Prostate gland (tissue), 2 donors: Measurements from ENCODE around the gene SORBS1. TPM values are rescaled to one million over a fixed set of nuclear protein-coding genes. Genes with fewer than 3 reads are reported as not detected.

Source experiments
- DNase-seq: peaks from one replicate; pipeline ENCODE4 v3.0.0-alpha.2; 2019; ENCODE audit warnings: low spot score
- H3K27ac ChIP-seq, 2 donors: fragments of 200-600 bp; sonication (generic); 2 replicates each; pipeline ENCODE4 v1.5.1; 2017 to 2019
- H3K27me3 ChIP-seq: fragments of 200-600 bp; sonication (generic); replicated peaks from 2 replicates; pipeline ENCODE4 v1.5.1; 2019; ENCODE audit not compliant: insufficient read depth
- H3K36me3 ChIP-seq, 2 donors: fragments of 200-600 bp; sonication (generic); 1 replicate in 1 of 2; 2 replicates in 1 of 2; pipeline versions ENCODE4 v1.5.1 to v1.8.1; 2017 to 2019
- H3K4me1 ChIP-seq: fragments of 200-600 bp; sonication (generic); replicated peaks from 2 replicates; pipeline ENCODE4 v1.5.1; 2019
- H3K4me3 ChIP-seq, 2 donors: fragments of 200-600 bp; sonication (generic); 2 replicates each; pipeline ENCODE4 v1.5.1; 2017 to 2019
- H3K9me3 ChIP-seq: fragments of 200-600 bp; sonication (generic); 2 replicates; pipeline ENCODE4 v1.5.1; 2017
- CTCF ChIP-seq, 4 experiments: fragments of 200-600 bp in 2 of 4; fragments of 450-650 bp in 2 of 4; sonication (generic) in 2 of 4; IDR thresholded peaks; 1 replicate in 3 of 4; 2 replicates in 1 of 4; pipeline ENCODE4 v1.5.1; 2016 to 2019; ENCODE audit warnings: antibody characterized with exemption in 4 of 4, mild to moderate bottlenecking in 2 of 4, moderate library complexity in 2 of 4
- POLR2A ChIP-seq: fragments of 450-650 bp; IDR thresholded peaks from one replicate; pipeline ENCODE4 v1.6.1; 2016; ENCODE audit warnings: antibody characterized with exemption, mild to moderate bottlenecking
- POLR2AphosphoS5 ChIP-seq: sonication (generic); formaldehyde crosslinking; IDR thresholded peaks from one replicate; pipeline ENCODE4 v1.6.1; 2017; ENCODE audit warnings: antibody characterized with exemption
- WGBS: methylation state at CpG from one replicate; pipeline ENCODE4 v1.1.5; 2018; 5-methylcytosine and 5-hydroxymethylcytosine counted together
- intact Hi-C: fragments of 100-400 bp; cut with DNase I; formaldehyde crosslinking; loops from one replicate; pipeline ENCODE4 v1.14.2; 2022
- total RNA-seq, 2 donors: library from RNA; depleted of rRNA; stranded (reverse); fragments of >200 nt; gene quantifications; one replicate each; pipeline ENCODE4 v1.1.0, GENCODE V29; 2016

The SORBS1 gene
- total RNA-seq, 2 donors from 2014 or later = 84.6 to 189 TPM

DNA sequence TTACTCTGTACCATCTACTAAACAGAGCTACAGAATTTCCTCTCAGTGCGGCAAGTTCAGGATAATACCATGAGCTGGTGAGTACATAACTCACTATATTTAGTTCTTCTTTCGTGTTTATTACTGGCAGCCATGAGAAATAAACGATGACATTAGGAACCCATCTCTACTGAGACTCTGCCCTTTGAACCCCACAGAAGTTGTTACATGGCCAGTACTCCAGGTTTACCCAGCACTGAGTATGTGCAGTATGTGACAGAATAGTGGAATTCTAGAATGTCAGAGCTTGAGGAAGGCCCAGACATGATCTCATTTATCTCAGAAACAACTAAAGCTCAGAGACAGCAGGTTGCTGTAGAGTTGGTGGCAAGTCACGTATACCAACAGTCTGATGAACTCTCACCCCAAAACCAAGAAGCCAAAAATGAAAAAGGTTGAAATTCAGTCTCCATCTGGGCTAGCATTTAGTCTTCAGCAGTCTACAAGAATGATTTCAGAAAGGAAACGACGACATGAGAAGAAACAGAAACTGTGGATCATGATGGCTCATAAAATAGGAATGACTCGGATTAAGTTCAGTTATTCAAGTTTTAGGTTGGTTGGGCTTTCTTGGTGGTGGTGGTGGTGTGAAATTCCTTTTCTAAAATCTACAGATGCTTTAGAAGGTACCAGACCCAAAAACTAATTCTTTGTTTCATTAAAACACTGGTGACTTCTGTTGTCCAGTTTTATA, 78.5 kb downstream of the SORBS1 start:
- intact Hi-C loops = no loop called here
- TF ChIP-seq POLR2AphosphoS5 (no peak), POLR2A (no peak), CTCF (IDR thresholded peaks at IDR 0.05) (no peak)
- H3K36me3 ChIP-seq = no peaks in the 10 kb centered on the region
- DNase-seq = no peak
- H3K4me1 ChIP-seq = no peaks in the 10 kb centered on the region
- no peak overlapping the region for H3K4me3 ChIP-seq
- 89% methylated on average over 7 of the region's 7 CpGs for WGBS
- H3K27me3 ChIP-seq = no peaks in the 10 kb centered on the region
- peak overlapping the region in 1 of 2 donors; percentile 28 for H3K27ac ChIP-seq
- H3K9me3 ChIP-seq = no peaks in the 10 kb centered on the region

DNA sequence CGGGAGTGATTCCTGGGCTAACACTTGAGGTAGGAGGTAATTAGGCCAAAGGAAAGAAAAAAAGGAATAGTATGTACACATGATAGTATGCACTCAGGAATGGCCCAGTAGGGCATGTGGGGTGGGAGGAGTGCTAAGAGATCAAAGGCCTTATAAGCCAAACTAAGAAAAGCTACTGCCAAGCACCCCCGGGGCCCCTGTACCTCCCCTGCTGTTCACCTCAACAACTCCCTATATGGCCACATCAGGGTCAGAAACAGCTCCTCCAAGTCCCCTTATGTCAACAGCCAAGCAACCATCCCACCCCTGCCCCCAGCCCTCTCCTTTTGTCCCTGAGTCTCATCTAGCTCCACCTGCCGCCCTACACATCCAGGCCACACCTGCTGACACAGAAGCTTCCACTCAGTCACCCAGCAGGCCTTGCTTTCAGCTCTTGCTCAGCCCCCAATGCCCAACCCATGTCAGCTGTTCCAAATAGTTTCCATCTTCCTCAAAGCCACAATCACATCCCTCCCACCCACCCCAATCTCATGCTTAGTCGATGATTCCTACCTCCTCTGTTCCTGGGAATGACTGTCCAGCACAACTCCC, 80.2 kb downstream of the SORBS1 start:
- Histone ChIP-seq H3K4me3 (no peak overlapping the region), H3K9me3 (no peaks in the 10 kb centered on the region), H3K27me3 (no peaks in the 10 kb centered on the region), H3K36me3 (no peaks in the 10 kb centered on the region), H3K27ac (peak overlapping the region; percentile 64 to 79), H3K4me1 (no peaks in the 10 kb centered on the region)
- intact Hi-C loops = no loop called here
- no peak for TF ChIP-seq CTCF (IDR thresholded peaks at IDR 0.05)
- no peak for TF ChIP-seq POLR2A
- no peak for TF ChIP-seq POLR2AphosphoS5
- DNase-seq = no peak
- 64% methylated on average over 4 of the region's 4 CpGs for WGBS

- WGBS = 57% methylated on average over 11 of the region's 11 CpGs
- Histone ChIP-seq H3K27me3 (no peaks in the 10 kb centered on the region), H3K36me3 (no peaks in the 10 kb centered on the region), H3K27ac (peak overlapping the region; percentile 64 to 79), H3K9me3 (no peaks in the 10 kb centered on the region), H3K4me1 (no peaks in the 10 kb centered on the region), H3K4me3 (no peak overlapping the region)
- TF ChIP-seq POLR2AphosphoS5 = peak; percentile 32
- TF ChIP-seq POLR2A = no peak
- no peak for TF ChIP-seq CTCF (IDR thresholded peaks at IDR 0.05)
- intact Hi-C loops = no loop called here
- DNase-seq = no peak
Measured at GRCh38 chr10:95480102-95480900, 80.9 kb downstream of the SORBS1 start.

DNA sequence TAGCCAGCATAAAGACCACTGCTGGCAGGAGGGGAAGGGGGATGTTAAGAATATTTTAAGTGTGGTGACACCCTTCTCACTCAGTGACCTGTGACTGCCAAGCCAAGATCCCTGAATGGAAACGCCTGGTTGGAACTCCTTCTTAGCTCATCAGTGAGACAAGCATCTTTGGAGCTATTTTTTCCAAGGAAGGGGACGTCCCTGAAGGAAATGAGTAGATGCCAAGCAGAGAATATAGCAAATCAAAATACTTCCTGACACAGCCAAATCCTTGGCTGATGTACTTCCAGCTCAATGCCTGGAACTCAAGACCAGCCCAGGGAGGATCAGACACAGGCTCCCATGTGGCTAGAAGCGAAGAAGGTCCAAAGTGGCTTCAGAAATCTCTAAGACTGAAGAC, 82.2 kb downstream of the SORBS1 start:
- no peak for DNase-seq
- Histone ChIP-seq H3K9me3 (no peaks in the 10 kb centered on the region), H3K4me3 (no peak overlapping the region), H3K27me3 (no peaks in the 10 kb centered on the region), H3K36me3 (no peaks in the 10 kb centered on the region), H3K27ac (peak overlapping the region; percentile 64 to 79), H3K4me1 (peaks cover 9% of the 10 kb centered on the region)
- intact Hi-C loops = loop anchor here (5.0 kb wide), 1 partner anchor 58 kb away; no protein-coding TSS in a partner anchor
- 55% methylated on average over 3 of the region's 3 CpGs for WGBS
- TF ChIP-seq POLR2AphosphoS5 (peak; percentile 30), CTCF (IDR thresholded peaks at IDR 0.05) (no peak)
